Cardiac ventricle fibroblast (primary cell): ENCODE measurements around the gene CHST5. TPM values are rescaled to one million over a fixed set of nuclear protein-coding genes. Genes with fewer than 3 reads are reported as not detected.

Experiments
- total RNA-seq: library from RNA; depleted of rRNA; stranded (reverse); fragments of >200 nt; gene quantifications from 2 replicates; pipeline ENCODE4 v1.2.3, GENCODE V29; 2015

Gene CHST5
- total RNA-seq: 0.10 TPM in 1 of 2 replicates, not detected in the other

GRCh38 chr16:75535901-75536300, at the start of gene CHST5:
Gene CHST5, minus strand, starts transcription at chr16:75536108. Its CDS starts 5,724 bp downstream, at chr16:75530384.

GRCh38 chr16:75566040-75566757, 30.3 kb upstream of the CHST5 start, which contains the start of gene GABARAPL2:
Gene GABARAPL2, plus strand, starts transcription at chr16:75566379. Its CDS starts 108 bp downstream, at chr16:75566487.

DNA sequence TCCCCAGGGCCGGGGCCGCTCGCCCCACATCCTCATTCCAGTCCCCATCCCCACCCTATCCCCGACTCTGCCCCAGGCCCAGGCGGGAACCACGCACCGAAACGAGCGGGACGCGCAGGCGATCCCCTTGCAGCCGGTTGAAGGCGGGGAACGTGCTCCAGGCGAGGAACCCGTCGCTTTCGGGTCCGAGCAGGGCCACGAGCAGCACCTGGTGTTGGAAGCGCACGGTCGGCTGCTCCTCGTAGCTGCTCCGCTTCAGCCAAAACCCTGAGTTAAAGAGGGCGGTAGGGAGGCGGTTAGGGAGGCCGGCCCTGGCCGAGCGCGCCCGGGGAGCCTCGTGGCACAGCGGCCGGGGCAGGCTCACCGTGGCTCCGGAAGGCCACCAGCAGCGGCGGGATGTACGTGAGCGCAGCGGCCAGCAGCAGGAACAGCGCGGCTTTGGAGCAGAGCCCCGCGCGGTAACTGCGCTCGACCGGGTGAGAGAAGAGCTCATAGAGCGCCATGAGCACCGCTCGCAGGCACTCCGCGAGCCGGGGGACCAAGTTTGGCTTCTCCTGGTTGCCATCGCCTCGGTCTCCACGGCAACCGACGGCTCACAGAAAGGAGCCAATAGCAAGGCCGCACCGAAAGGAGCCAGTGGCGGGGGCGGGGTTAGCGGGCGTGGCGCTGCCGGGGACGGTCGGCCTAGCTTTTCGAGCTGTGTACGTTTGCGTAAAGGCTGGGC, 20.0 kb upstream of the CHST5 start, which contains the start of gene TMEM231:
TSS of gene TMEM231 (minus strand) at position 546 of the 724 bp plus-strand sequence. CDS start at position 503, 43 bp downstream.

DNA sequence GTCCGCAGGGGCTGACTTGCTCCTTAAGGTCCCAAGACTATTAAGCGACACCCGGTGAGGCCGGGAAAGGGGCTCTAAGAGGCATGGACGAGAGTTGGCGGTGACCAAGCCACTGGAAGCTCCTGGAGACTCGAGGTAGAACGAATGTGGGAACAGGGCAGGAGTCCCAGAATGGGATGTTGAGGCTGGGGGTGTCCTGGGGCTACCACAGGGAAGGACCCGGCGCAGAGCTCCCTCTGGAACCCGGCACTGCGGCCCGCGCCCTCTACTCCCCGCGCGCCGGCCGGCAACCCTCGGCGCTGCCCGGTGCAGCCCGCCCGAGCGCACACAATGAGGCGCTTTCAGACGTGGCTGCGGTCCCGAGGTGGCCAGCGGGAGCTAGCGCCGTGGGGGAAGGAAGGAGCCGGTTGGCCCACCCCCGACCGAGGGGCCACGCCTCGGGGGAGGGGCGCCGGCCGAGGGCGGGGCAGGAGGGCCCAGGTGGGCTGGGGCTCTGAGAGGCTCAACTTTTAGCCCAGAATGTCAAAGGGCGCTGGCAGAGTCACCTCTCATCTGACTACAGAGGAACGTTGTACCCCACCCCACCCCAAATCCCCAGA, 40.7 kb downstream of the CHST5 start, which contains the start of gene CHST6:
TSS of gene CHST6 (minus strand) at position 366 of the 599 bp plus-strand sequence. CDS start 15,613 bp downstream, outside the sequence.

Other genes with a start within 250 kb of the CHST5 start
- gene CFDP1, start 102.6 kb downstream of the CHST5 start, total RNA-seq: 38.7 and 53.8 TPM in 2 replicates
- 6.8 and 8.1 TPM in 2 replicates for gene TMEM170A, start 71.4 kb downstream of the CHST5 start, total RNA-seq
- 0.54 and 0.56 TPM in 2 replicates for gene CHST6, start 40.7 kb downstream of the CHST5 start, total RNA-seq
- gene TMEM231, start 20.1 kb upstream of the CHST5 start, total RNA-seq: 13.6 and 13.7 TPM in 2 replicates
- gene GABARAPL2, start 30.3 kb upstream of the CHST5 start, total RNA-seq: 64.1 and 72.2 TPM in 2 replicates
- gene ADAT1, start 87.2 kb upstream of the CHST5 start, total RNA-seq: 28.8 and 34.5 TPM in 2 replicates
- gene KARS1, start 111.6 kb upstream of the CHST5 start, total RNA-seq: 108 and 114 TPM in 2 replicates
- 43.9 and 53.4 TPM in 2 replicates for gene TERF2IP, start 111.7 kb upstream of the CHST5 start, total RNA-seq
- not detected in 2 replicates for gene CPHXL2, start 140.9 kb upstream of the CHST5 start, total RNA-seq
- gene DUXB, start 165.4 kb upstream of the CHST5 start, total RNA-seq: not detected in 2 replicates
- not detected in 2 replicates for gene CPHXL, start 190.4 kb upstream of the CHST5 start, total RNA-seq